HL-60/S4 (cell line): ENCODE measurements around the gene AIG1.
"Not testable (repeated sequence)": the region's sequence is repeated elsewhere in the genome, so short reads cannot be mapped to it uniquely, and the experiment has no call there.

Experiments used
- in situ Hi-C: fragments of 300-500 bp; cut with MboI; formaldehyde crosslinking; loops from 2 replicates; pipeline ENCODE4 v1.14.3; 2022; ENCODE audit warnings: low sequenced_read_pairs

AIG1 gene

DNA sequence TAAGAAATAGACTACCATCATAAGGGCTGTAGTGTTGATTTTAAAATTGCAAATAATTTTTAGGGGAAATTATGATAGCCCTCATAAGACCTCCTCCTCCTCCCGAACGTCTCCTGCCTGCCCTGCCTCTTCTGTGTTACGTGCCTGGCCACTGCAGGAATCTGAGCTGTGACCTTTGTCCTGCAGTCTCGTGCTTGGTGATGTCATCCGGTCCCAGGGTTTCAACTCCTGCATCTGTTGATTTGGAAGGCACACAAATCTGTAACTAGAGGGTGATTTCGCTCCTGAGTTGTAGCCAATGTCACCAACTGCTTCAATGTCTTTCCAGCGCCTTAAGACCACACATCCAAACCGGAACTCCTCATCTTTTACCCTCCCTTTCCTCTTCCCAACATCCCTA lies 163.2 kb downstream of the AIG1 start:
- in situ Hi-C loops = no loop called here

DNA sequence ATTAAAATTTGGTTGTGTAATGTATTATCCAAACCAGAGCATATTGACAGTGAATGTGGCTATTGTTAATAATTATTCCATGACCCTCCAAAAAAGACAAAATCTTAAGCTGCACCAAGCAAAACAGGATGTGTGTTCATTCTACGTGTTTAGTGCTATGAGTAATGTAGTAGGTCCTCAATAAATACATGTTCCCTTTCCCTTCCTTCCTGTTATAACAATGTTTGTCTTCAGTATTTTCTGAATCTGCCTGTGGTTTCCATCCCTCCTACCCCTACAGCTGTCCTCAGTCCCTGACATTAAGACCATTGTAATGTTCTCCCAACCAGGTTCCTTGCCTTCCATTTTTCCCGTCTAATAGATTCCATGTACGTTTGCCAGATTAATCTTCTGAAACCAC lies 163.8 kb downstream of the AIG1 start:
- in situ Hi-C loops = no loop called here

- in situ Hi-C loops = no loop called here
Measured at GRCh38 chr6:143225929-143226328, 165.2 kb downstream of the AIG1 start.

DNA sequence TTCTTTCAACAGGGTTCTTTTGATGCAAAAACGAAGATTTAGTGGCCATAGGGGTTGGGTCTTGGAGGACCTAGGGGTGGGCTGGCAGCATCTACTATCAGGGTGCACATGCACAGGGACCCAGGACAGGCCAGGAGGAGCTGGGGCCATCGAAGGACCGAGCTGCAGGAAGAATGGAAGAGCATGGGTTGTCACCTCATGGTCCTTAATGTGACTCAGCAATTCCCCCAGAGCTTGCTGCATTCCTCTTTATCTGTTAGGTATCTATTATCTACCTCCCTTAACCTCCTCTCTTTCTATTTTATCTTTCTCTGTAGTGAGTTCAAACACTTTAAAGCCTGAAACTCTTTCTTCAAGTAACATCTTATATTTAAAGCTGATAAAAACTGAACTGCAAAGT lies 167.0 kb downstream of the AIG1 start:
- in situ Hi-C loops = no loop called here

DNA sequence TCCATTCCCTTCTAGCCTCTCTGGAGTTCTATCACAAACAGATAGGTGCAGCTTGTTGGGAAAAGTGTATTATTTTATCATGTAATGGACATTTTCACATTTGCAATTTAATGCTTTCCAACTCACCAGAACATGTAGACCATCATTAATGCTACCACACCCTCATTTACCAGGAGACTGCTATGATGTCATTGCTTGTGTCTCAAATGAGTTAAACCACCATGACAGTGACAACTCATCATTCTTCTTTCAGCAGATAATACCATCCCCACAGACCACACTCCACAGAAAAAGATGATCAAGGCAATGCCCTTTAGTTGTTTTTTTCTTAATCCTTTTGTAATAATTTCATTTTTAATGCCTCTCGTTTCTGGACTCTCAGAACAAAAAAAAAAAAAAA lies 168.7 kb downstream of the AIG1 start:
- in situ Hi-C loops = no loop called here

DNA sequence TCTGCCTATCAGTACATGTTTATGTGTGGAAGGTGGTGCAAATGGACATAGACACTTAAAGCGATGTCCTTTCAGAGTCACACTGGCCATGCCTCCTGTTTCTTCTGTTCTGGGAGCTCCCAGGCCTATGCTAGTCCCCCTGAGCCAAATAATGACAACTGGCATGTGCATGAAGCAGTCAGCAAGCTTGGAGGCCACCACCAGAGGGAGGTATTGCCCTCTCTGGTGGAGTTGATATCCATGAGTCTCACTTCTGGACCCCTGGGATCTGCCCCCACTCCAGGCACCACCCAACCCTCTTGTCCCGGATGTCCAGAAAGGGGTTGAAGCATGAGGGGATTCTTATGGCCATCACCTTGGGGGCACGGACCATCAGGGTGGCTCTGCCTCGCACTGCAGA lies 172.2 kb downstream of the AIG1 start:
- in situ Hi-C loops = no loop called here

- in situ Hi-C loops = no loop called here
Measured at GRCh38 chr6:143233554-143234285, 173.0 kb downstream of the AIG1 start.

DNA sequence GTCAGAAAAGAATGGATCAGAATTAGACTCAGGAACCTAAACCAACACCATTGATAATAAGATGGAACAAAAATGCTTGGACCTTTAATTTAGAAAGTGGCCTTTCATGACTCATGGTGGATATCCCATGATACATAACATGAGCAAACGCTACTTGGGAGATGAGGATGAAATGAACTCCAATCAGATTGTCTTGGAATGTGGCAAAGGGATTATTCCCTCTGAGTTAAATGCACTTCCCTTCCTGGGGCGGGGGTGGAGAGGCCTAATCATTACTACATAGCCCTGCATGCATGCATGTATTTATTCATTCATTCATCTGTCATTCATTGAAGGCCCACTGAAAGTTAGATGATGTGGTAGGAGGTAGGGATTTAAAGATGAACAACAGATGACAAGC lies 174.0 kb downstream of the AIG1 start:
- in situ Hi-C loops = no loop called here

DNA sequence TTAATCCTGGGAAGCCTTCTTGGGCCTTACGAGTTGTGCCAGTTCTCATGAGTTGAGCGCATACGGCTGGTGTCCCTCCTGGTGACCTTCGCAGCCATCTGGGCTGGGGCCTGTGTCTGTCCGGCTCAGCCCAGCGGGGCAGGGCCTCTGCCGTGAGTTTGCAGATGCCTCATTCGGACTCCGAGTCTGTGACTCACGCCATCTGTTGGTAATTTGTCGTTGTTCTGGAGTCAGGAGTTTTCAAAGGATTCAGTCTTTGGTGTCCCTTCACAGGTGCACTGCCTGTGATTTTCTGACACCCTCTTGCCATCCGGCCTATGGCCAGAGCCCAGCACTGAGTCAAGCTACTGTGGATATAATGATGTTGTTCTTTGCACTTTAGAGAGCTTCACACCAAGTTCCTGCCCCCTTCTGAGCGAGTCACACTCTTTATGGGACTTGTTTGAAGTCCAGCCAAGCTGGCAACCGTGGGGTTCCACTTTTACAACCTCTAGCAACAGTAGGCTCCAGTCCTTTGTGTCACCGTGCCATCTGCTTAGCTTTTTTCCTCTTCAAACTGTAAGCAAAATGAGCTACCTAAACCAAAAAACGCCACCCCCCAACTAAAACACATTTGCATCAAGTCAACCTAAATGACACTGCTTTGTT lies 175.6 kb downstream of the AIG1 start:
- in situ Hi-C loops = no loop called here

GRCh38 chr6:143238306-143238705 lies 177.6 kb downstream of the AIG1 start:
- in situ Hi-C loops = no loop called here

DNA sequence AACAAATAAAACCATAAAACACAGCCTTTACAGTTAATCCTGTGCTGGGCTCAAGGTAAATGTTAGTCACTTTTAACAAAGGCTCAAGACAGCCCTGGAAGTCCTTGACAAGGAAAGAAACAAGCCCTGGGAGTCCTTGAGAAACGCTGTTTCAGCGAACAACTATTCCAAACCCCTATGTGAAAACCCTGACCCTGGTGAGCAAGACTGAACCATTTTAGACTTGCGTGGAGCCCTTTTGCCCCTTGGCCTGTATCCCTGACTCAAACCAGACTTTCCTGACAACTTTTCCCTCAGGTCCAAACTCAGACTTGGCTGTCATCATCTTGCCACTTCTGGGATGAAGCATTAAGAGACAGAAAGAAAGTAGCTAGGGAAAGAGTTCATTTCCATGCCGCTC lies 180.4 kb downstream of the AIG1 start:
- in situ Hi-C loops = no loop called here

GRCh38 chr6:143241911-143242310 lies 181.2 kb downstream of the AIG1 start:
- in situ Hi-C loops = no loop called here

DNA sequence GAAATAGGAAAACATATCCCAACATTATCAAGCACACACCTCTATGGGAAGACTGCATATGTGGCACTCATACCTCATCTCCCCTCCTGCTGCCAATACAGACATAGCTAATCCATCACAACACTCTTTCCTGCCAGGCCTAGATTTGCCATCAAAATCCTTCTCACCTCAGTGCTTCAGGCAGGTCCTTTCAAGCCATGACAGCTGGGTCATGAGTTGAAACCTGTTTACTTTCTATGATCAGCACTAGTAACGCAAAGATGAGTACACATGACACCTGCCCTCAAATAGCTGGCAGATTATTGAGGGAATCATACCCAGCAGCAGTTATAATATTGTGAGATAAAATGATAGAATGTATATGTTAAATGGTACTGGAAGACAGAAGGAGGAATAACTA lies 183.1 kb downstream of the AIG1 start:
- in situ Hi-C loops = no loop called here

GRCh38 chr6:143245656-143246055 lies 185.0 kb downstream of the AIG1 start:
- in situ Hi-C loops = no loop called here

DNA sequence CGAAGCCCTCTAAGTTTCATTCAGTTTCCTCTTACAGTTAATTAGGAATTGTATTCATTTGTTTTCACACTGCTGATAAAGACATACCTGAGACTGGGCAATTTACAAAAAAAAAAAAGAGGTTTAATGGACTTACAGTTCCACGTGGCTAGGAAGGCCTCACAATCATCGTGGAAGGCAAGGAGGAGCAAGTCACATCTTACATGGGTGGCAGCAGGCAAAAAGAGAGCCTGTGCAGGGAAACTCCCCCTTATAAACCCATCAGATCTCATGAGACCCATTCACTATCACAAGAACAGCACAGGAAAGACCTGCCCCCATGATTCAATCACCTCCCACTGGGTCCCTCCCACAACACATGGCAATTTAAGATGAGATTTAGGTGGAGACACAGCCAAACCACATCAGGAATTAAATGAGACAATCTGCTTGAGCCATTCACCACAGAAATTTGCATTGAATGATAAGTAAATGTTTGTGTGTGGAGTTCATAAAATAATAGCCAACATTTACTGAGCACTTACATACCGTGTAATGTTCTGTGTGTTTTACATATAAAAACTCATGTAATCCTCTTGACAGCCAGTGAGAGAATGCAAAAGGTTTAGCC lies 185.6 kb downstream of the AIG1 start:
- in situ Hi-C loops = not testable (repeated sequence)

DNA sequence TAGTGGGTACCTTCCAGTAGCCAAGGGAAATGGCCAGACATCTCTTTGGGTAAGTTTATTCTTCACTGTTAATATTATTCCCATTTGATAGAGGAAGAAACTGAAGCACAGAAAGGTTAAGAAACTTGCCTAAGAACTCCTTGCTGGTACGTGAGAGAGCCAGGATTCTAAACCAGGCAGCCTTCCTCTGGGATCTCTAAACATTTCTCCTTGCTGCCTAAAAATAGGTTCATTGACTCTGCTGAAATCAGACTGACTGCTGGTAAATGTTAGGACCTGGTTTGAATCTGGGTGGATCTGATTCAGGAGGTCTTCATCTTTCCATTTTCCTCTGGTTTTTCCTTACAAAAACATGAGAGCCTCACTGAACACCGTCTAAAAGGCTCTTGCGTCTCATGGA lies 186.9 kb downstream of the AIG1 start:
- in situ Hi-C loops = no loop called here

GRCh38 chr6:143248359-143248758 lies 187.7 kb downstream of the AIG1 start:
- in situ Hi-C loops = no loop called here

GRCh38 chr6:143251288-143251687 lies 190.6 kb downstream of the AIG1 start:
- in situ Hi-C loops = no loop called here

DNA sequence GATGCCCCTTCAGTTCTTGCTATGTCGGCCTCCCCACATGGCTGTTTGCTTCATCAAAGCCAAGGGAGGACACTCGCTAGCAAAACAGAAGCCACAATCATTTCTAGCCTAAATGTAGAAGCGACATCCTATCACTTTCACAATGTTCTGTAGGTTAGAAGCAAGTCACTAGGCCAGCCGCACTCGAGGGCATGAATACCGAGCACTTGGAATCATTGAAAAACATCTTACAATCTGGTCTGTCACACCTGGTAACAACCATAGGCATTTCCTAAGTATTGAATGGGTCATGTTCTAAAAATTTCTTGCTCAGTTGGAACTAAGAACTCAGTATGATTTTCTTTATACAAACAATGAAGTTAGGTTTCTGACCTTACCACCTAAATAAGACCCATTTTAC lies 192.3 kb downstream of the AIG1 start:
- in situ Hi-C loops = no loop called here

- in situ Hi-C loops = no loop called here
Measured at GRCh38 chr6:143253586-143253985, 192.9 kb downstream of the AIG1 start.

- in situ Hi-C loops = no loop called here
Measured at GRCh38 chr6:143258945-143259344, 198.3 kb downstream of the AIG1 start.

DNA sequence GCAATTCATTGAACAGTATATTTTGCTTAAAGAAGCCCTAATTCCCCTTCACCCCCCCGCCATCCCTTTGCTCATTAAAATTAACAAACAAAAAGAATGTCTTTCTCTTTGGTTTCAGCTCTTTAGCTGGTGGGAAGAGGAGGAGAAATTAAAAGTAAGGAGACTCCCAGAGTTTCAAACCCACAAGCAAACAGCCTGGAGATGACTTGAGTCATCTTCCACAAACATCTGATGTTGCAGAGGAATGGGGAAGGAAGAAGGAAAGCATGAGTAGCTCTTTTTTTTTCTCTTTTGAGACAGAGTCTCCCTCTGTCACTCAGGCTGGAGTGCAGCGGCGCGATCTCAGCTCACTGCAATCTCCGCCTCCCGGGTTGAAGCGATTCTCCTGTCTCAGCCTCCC lies 200.2 kb downstream of the AIG1 start:
- in situ Hi-C loops = no loop called here
